ENCODE results near the gene SLC27A3. TPM values are rescaled to one million over a fixed set of nuclear protein-coding genes. Genes with fewer than 3 reads are reported as not detected.

SLC27A3 gene
- total and polyA plus RNA-seq, 9 of the 15 experiments (the other 6 are each of a cell fraction or from before 2014, with no cell fraction given) = 0.57 to 5.2 (median 2.8) TPM

GRCh38 chr1:153773096-153773921 is 1.9 kb upstream of the SLC27A3 start:
- TF ChIP-seq MAFG (tag; conservative IDR thresholded peaks at IDR 0.05) (no peak), EGR1 (conservative IDR thresholded peaks at IDR 0.05) (peak; percentile 32; the same call in 1 of the 2 replicates)
- TF ChIP-seq, protein P1, sequence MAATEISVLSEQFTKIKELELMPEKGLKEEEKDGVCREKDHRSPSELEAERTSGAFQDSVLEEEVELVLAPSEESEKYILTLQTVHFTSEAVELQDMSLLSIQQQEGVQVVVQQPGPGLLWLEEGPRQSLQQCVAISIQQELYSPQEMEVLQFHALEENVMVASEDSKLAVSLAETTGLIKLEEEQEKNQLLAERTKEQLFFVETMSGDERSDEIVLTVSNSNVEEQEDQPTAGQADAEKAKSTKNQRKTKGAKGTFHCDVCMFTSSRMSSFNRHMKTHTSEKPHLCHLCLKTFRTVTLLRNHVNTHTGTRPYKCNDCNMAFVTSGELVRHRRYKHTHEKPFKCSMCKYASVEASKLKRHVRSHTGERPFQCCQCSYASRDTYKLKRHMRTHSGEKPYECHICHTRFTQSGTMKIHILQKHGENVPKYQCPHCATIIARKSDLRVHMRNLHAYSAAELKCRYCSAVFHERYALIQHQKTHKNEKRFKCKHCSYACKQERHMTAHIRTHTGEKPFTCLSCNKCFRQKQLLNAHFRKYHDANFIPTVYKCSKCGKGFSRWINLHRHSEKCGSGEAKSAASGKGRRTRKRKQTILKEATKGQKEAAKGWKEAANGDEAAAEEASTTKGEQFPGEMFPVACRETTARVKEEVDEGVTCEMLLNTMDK (IDR thresholded peaks at IDR 0.05; ENCODE audit: borderline replicate concordance, insufficient read depth, low read depth, low read length, poor library complexity, severe bottlenecking) = no peak
- no peak for DNase-seq (ENCODE audit: extremely low read depth in 1 of 4, low spot score in 3 of 4)
- no peaks in the 10 kb centered on the region for H3K9me3 ChIP-seq (replicated peaks; ENCODE audit: control insufficient read depth, insufficient read depth, low read depth, low read length)
- ChIA-PET POLR2A (interaction anchor here (0.6 to 1.3 kb wide), 3 partner anchors 8 to 114 kb away, joined by 3 read pairs; no protein-coding TSS in a partner anchor), CTCF (ENCODE audit: low intra/inter-chr PET ratio) (interaction anchor here (1.7 kb wide), 1 partner anchor 262 kb away, joined by 4 read pairs; no protein-coding TSS in a partner anchor)
- intact Hi-C loops (cut with micrococcal nuclease) (loop anchor here (5.0 to 10.0 kb wide), 2 partner anchors 96 to 259 kb away; partner anchors contain the start of gene NPR1), in situ Hi-C loops (cut with MboI) (no loop called here)
- no peaks in the 10 kb centered on the region for H3K79me2 ChIP-seq (ENCODE audit: control insufficient read depth, insufficient read depth, low read length)
- H3K4me1 ChIP-seq (replicated peaks in 1 of 2; ENCODE audit: control insufficient read depth in 2 of 2, insufficient read depth in 2 of 2, low read length in 2 of 2) = peaks cover 4 to 35% of the 10 kb centered on the region in 2 experiments; a peak in 4 of 5 replicates
- TSS peak; percentile 56 for BruUV-seq (replicated peaks)
- peaks cover 35% of the 10 kb centered on the region for H3K36me3 ChIP-seq (ENCODE audit: control insufficient read depth, insufficient read depth, low read length)
- no peak overlapping the region for H3K4me2 ChIP-seq (ENCODE audit: insufficient read depth, low read length)
- 58% methylated on average over 10 of the region's 12 CpGs for WGBS (ENCODE audit: insufficient coverage, low coverage, missing lambda C conversion rate)
- H3K4me3 ChIP-seq = no peak overlapping the region
- no peak for ATAC-seq
- H3K9ac ChIP-seq (ENCODE audit: insufficient read depth in 1 of 2, low read depth in 2 of 2, low read length in 2 of 2) = no peak overlapping the region
- H3K9me1 ChIP-seq (ENCODE audit: control insufficient read depth, insufficient read depth, low read length) = no peaks in the 10 kb centered on the region
- H4K20me1 ChIP-seq (replicated peaks; ENCODE audit: control insufficient read depth, insufficient read depth, low read length) = no peaks in the 10 kb centered on the region
- no peak overlapping the region for H2AFZ ChIP-seq (ENCODE audit: low read depth, low read length)
- no peak for FAIRE-seq
- H3K27ac ChIP-seq (ENCODE audit: extremely low read depth, low read depth, low read length) = no peak overlapping the region
- H3K27me3 ChIP-seq (ENCODE audit: control insufficient read depth in 2 of 2, insufficient read depth in 2 of 2, low read length in 2 of 2) = no peaks in the 10 kb centered on the region

Data from K562 (cell line).